ENCODE data around the gene RBBP6. TPM values are rescaled to one million over a fixed set of nuclear protein-coding genes. Genes with fewer than 3 reads are reported as not detected.

The RBBP6 gene
- total RNA-seq, 6 experiments from 2014 or later, result 16.0 to 24.8 (median 20.1) TPM

GRCh38 chr16:24507959-24508480, 31.3 kb upstream of the RBBP6 start:
- intact Hi-C loops (cut with DNase I), result loop anchor here in 1 of 2 donors (10.0 kb wide), 1 partner anchor 463 kb away; no protein-coding TSS in a partner anchor

GRCh38 chr16:24508614-24509013, 30.8 kb upstream of the RBBP6 start:
- Histone ChIP-seq H3K27ac (no peak overlapping the region), H3K36me3 (no peaks in the 10 kb centered on the region), H3K9me3 (no peaks in the 10 kb centered on the region), H3K27me3 (no peaks in the 10 kb centered on the region), H3K4me3 (no peak overlapping the region), H3K4me1 (no peaks in the 10 kb centered on the region)
- ATAC-seq (no peak), DNase-seq (no peak)
- WGBS (ENCODE audit: insufficient coverage, low coverage, low lambda C conversion rate, missing lambda C conversion rate), result 72% methylated on average over 3 of the region's 3 CpGs
- TF ChIP-seq, protein P1, sequence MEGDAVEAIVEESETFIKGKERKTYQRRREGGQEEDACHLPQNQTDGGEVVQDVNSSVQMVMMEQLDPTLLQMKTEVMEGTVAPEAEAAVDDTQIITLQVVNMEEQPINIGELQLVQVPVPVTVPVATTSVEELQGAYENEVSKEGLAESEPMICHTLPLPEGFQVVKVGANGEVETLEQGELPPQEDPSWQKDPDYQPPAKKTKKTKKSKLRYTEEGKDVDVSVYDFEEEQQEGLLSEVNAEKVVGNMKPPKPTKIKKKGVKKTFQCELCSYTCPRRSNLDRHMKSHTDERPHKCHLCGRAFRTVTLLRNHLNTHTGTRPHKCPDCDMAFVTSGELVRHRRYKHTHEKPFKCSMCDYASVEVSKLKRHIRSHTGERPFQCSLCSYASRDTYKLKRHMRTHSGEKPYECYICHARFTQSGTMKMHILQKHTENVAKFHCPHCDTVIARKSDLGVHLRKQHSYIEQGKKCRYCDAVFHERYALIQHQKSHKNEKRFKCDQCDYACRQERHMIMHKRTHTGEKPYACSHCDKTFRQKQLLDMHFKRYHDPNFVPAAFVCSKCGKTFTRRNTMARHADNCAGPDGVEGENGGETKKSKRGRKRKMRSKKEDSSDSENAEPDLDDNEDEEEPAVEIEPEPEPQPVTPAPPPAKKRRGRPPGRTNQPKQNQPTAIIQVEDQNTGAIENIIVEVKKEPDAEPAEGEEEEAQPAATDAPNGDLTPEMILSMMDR (IDR thresholded peaks at IDR 0.05), result no peak
- intact Hi-C loops (cut with DNase I), result loop anchor here in 1 of 2 donors (10.0 kb wide), 1 partner anchor 464 kb away; no protein-coding TSS in a partner anchor

More at GRCh38 chr16:24507959-24508480, 31.3 kb upstream of the RBBP6 start:
- Histone ChIP-seq H3K27me3 (no peaks in the 10 kb centered on the region), H3K27ac (no peak overlapping the region), H3K4me1 (no peaks in the 10 kb centered on the region), H3K36me3 (no peaks in the 10 kb centered on the region), H3K9me3 (no peaks in the 10 kb centered on the region), H3K4me3 (no peak overlapping the region)
- ATAC-seq, result no peak
- no peak for TF ChIP-seq POLR2A (IDR thresholded peaks at IDR 0.05)
- TF ChIP-seq, protein P1 (IDR thresholded peaks at IDR 0.05), result no peak
- 88% methylated on average over 5 of the region's 5 CpGs for WGBS (ENCODE audit: insufficient coverage, low coverage, low lambda C conversion rate, missing lambda C conversion rate)
- DNase-seq, result no peak

- H3K9me3 ChIP-seq, result no peaks in the 10 kb centered on the region
- no peak overlapping the region for H3K4me3 ChIP-seq
- ATAC-seq, result no peak
- WGBS (ENCODE audit: insufficient coverage, low coverage, low lambda C conversion rate, missing lambda C conversion rate), result 67% methylated on average over 2 of the region's 2 CpGs
- H3K27me3 ChIP-seq, result no peaks in the 10 kb centered on the region
- no peaks in the 10 kb centered on the region for H3K4me1 ChIP-seq
- TF ChIP-seq, protein P1 (IDR thresholded peaks at IDR 0.05), result no peak
- no peak for TF ChIP-seq POLR2A (IDR thresholded peaks at IDR 0.05)
- H3K27ac ChIP-seq, result no peak overlapping the region
- H3K36me3 ChIP-seq, result no peaks in the 10 kb centered on the region
- intact Hi-C loops (cut with DNase I), result loop anchor here in 1 of 2 donors (10.0 kb wide), 1 partner anchor 465 kb away; no protein-coding TSS in a partner anchor
- DNase-seq, result no peak
Observed at GRCh38 chr16:24509536-24509935, 29.8 kb upstream of the RBBP6 start.

DNA sequence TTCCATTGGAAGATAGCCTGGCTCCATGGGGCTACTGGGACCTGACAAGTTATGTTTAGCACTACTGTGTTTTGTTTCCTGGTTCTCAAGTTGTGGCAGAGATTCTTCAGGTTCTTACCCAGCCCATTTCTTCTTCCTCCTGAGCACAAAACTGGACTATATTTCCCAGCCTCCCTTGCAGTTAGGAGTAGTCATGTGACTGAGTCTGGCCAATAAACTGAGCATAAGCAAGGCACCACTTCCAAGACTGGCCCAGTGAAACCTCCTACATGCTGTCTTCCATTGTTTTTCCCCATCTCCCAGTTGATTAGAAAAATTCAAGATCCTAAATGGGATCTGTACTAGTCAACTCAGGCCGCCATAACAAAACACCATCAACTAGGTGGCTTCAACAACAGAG, 28.2 kb upstream of the RBBP6 start:
- H3K27me3 ChIP-seq, result no peaks in the 10 kb centered on the region
- WGBS (ENCODE audit: insufficient coverage, low coverage, low lambda C conversion rate, missing lambda C conversion rate), result 100% methylated on average over 1 of the region's 1 CpG
- H3K4me1 ChIP-seq, result no peaks in the 10 kb centered on the region
- H3K4me3 ChIP-seq, result no peak overlapping the region
- intact Hi-C loops (cut with DNase I), result no loop called here
- no peak for ATAC-seq
- H3K36me3 ChIP-seq, result no peaks in the 10 kb centered on the region
- H3K9me3 ChIP-seq, result no peaks in the 10 kb centered on the region
- no peak for TF ChIP-seq POLR2A (IDR thresholded peaks at IDR 0.05)
- TF ChIP-seq, protein P1 (IDR thresholded peaks at IDR 0.05), result no peak
- DNase-seq, result no peak
- H3K27ac ChIP-seq, result no peak overlapping the region

All from right lobe of liver (tissue), 6 donors.